GOT3 (cell line): ENCODE results near the gene CYBC1.
A peak's percentile ranks its signal among the peaks of the same experiment; 100 is the strongest.
"Not testable (repeated sequence)": the region's sequence is repeated elsewhere in the genome, so short reads cannot be mapped to it uniquely, and the experiment has no call there.

Experiments used
- DNase-seq: peaks from one replicate; lab custom pipeline; 2025; ENCODE audit warnings: mixed read lengths; lab: John Stamatoyannopoulos, UW

CYBC1 gene

GRCh38 chr17:82434216-82434565, 16.4 kb downstream of the CYBC1 start:
- no peak for DNase-seq

- DNase-seq = no peak
Observed at GRCh38 chr17:82433560-82434215, 16.9 kb downstream of the CYBC1 start.

GRCh38 chr17:82432017-82432416, 18.5 kb downstream of the CYBC1 start:
- DNase-seq = no peak

GRCh38 chr17:82429824-82430223, 20.7 kb downstream of the CYBC1 start:
- no peak for DNase-seq

- no peak for DNase-seq
Observed at GRCh38 chr17:82428546-82428945, 22.0 kb downstream of the CYBC1 start.

GRCh38 chr17:82424863-82425159, 25.7 kb downstream of the CYBC1 start:
- no peak for DNase-seq

GRCh38 chr17:82424001-82424862, 26.3 kb downstream of the CYBC1 start:
- no peak for DNase-seq

GRCh38 chr17:82419540-82419939, 31.0 kb downstream of the CYBC1 start:
- no peak for DNase-seq

- peak; percentile 70 for DNase-seq
Observed at GRCh38 chr17:82418001-82418986, 32.3 kb downstream of the CYBC1 start, which contains the start of the genes HEXD and OGFOD3. TSS of gene HEXD (plus strand) at chr17:82418347. CDS start at chr17:82419800, 1,453 bp downstream. TSS of gene OGFOD3 (minus strand) at chr17:82418586. CDS start at chr17:82418485, 101 bp downstream.

GRCh38 chr17:82416771-82417170, 33.8 kb downstream of the CYBC1 start:
- no peak for DNase-seq

GRCh38 chr17:82416264-82416663, 34.3 kb downstream of the CYBC1 start:
- DNase-seq = no peak

GRCh38 chr17:82415786-82416185, 34.8 kb downstream of the CYBC1 start:
- DNase-seq = no peak

- DNase-seq = no peak
Observed at GRCh38 chr17:82415336-82415735, 35.2 kb downstream of the CYBC1 start.

- peak; percentile 31 for DNase-seq
Observed at GRCh38 chr17:82414548-82415281, 35.8 kb downstream of the CYBC1 start.

- DNase-seq = no peak
Observed at GRCh38 chr17:82412535-82413520, 37.7 kb downstream of the CYBC1 start.

GRCh38 chr17:82412081-82412480, 38.5 kb downstream of the CYBC1 start:
- DNase-seq = not testable (repeated sequence)

- no peak for DNase-seq
Observed at GRCh38 chr17:82411396-82412053, 39.0 kb downstream of the CYBC1 start.

GRCh38 chr17:82410014-82410716, 40.4 kb downstream of the CYBC1 start:
- no peak for DNase-seq

GRCh38 chr17:82408938-82409318, 41.6 kb downstream of the CYBC1 start:
- no peak for DNase-seq
